Mucosa of descending colon (tissue), 3 donors: ENCODE measurements around the gene FRAT1. TPM values are rescaled to one million over a fixed set of nuclear protein-coding genes. Genes with fewer than 3 reads are reported as not detected.

Experiments used
- ATAC-seq: fragments of 200-7000 bp; cut with Tn5 transposase; one replicate; pipeline ENCODE4 v1.9.1; 2020; ENCODE audit warnings: mild to moderate bottlenecking, moderate library complexity
- DNase-seq, 3 donors: peaks; one replicate each; pipeline ENCODE4 v3.0.0-alpha.2; 2020
- H3K36me3 ChIP-seq: fragments of 200-600 bp; one replicate; pipeline ENCODE4 v1.8.0; 2021; ENCODE audit warnings: low read depth, mild to moderate bottlenecking
- H3K4me1 ChIP-seq: fragments of 200-600 bp; one replicate; pipeline ENCODE4 v1.8.0; 2021; ENCODE audit warnings: low read depth, mild to moderate bottlenecking
- H3K4me3 ChIP-seq: fragments of 200-600 bp; one replicate; pipeline ENCODE4 v1.8.0; 2021; ENCODE audit warnings: mild to moderate bottlenecking
- H3K9me3 ChIP-seq: fragments of 200-600 bp; one replicate; pipeline ENCODE4 v1.8.0; 2021; ENCODE audit warnings: mild to moderate bottlenecking
- CTCF ChIP-seq: fragments of 200-600 bp; IDR thresholded peaks from one replicate; pipeline ENCODE4 v1.8.0; 2022; ENCODE audit warnings: antibody characterized with exemption, mild to moderate bottlenecking
- intact Hi-C, 2 donors: fragments of 100-400 bp; cut with DNase I in 1 of 2; cut with micrococcal nuclease in 1 of 2; formaldehyde crosslinking; loops; one replicate each; pipeline versions ENCODE4 v1.11.0 to v1.11.1; 2022; cut with DNase I, micrococcal nuclease
- total RNA-seq, 3 donors: library from RNA; stranded (reverse); fragmentation: NEBNext Ultra II Directional in 2 of 3; extraction: Animal tissue kit (Norgen Biotek cat#: 25700) in 2 of 3; gene quantifications; one replicate each; pipeline versions ENCODE4 v1.2.1 to v1.2.4, GENCODE V29; 2021 to 2023
- donor health status: DM: no; HTN: no; CAD: no; lungs with moderate emphysema.
- donor health status: DM: no; HTN: no; CAD: no.
- donor health status: DM: no; HTN: yes; CAD: no.

FRAT1 gene
- total RNA-seq, 3 donors from 2014 or later = 4.7 to 9.6 (median 7.2) TPM

- no peak for TF ChIP-seq CTCF
- ATAC-seq (no peak), DNase-seq (no peak)
- no peak overlapping the region for H3K4me3 ChIP-seq
- intact Hi-C loops = no loop called here
- no peaks in the 10 kb centered on the region for H3K9me3 ChIP-seq
- no peaks in the 10 kb centered on the region for H3K4me1 ChIP-seq
- H3K36me3 ChIP-seq = no peaks in the 10 kb centered on the region
Observed at GRCh38 chr10:97356318-97356914, 37.3 kb downstream of the FRAT1 start.

- no peak for TF ChIP-seq CTCF
- ATAC-seq (no peak), DNase-seq (no peak)
- H3K36me3 ChIP-seq = no peaks in the 10 kb centered on the region
- no peak overlapping the region for H3K4me3 ChIP-seq
- no peaks in the 10 kb centered on the region for H3K9me3 ChIP-seq
- intact Hi-C loops = no loop called here
- H3K4me1 ChIP-seq = no peaks in the 10 kb centered on the region
Observed at GRCh38 chr10:97356918-97357317, 37.8 kb downstream of the FRAT1 start.

GRCh38 chr10:97358349-97358748, 39.3 kb downstream of the FRAT1 start:
- no peaks in the 10 kb centered on the region for H3K9me3 ChIP-seq
- H3K36me3 ChIP-seq = no peaks in the 10 kb centered on the region
- H3K4me3 ChIP-seq = no peak overlapping the region
- DNase-seq (no peak), ATAC-seq (no peak)
- H3K4me1 ChIP-seq = no peaks in the 10 kb centered on the region
- no peak for TF ChIP-seq CTCF
- intact Hi-C loops = no loop called here

GRCh38 chr10:97358781-97359180, 39.7 kb downstream of the FRAT1 start:
- no peak for TF ChIP-seq CTCF
- Histone ChIP-seq H3K36me3 (no peaks in the 10 kb centered on the region), H3K4me1 (no peaks in the 10 kb centered on the region), H3K4me3 (no peak overlapping the region), H3K9me3 (no peaks in the 10 kb centered on the region)
- no peak for ATAC-seq
- intact Hi-C loops = no loop called here
- DNase-seq = no peak

- Histone ChIP-seq H3K9me3 (no peaks in the 10 kb centered on the region), H3K36me3 (no peaks in the 10 kb centered on the region), H3K4me3 (no peak overlapping the region), H3K4me1 (no peaks in the 10 kb centered on the region)
- DNase-seq (no peak), ATAC-seq (no peak)
- intact Hi-C loops = no loop called here
- no peak for TF ChIP-seq CTCF
Observed at GRCh38 chr10:97360705-97361536, 41.9 kb downstream of the FRAT1 start.
